SK-N-SH (cell line): ENCODE results near the gene AKT1. TPM values are rescaled to one million over a fixed set of nuclear protein-coding genes. Genes with fewer than 3 reads are reported as not detected.

Experiments used
- CTCF ChIA-PET: fragments of 300-600, 350-600 bp; formaldehyde crosslinking; extraction: SDS; loops from one replicate; lab custom pipeline; 2021; lab: Yijun Ruan, JAX
- POLR2A ChIA-PET: fragments of 350-600 bp; sonication (Branson Sonifier 250); formaldehyde crosslinking; extraction: SDS; loops from one replicate; lab custom pipeline; 2020; ENCODE audit warnings: antibody characterized with exemption, inconsistent platforms; lab: Yijun Ruan, JAX
- DNase-seq: peaks from one replicate; pipeline ENCODE4 v3.0.0; 2012
- H2AFZ ChIP-seq: fragments of 200-600 bp; sonication (generic); 2 replicates; pipeline ENCODE4 v1.8.1; 2016; ENCODE audit warnings: antibody characterized with exemption, mild to moderate bottlenecking, low read depth
- H3F3A ChIP-seq: fragments of 200-600 bp; sonication (generic); replicated peaks from 2 replicates; pipeline ENCODE3; 2016; ENCODE audit warnings: antibody characterized with exemption, mild to moderate bottlenecking; ENCODE audit not compliant: insufficient read depth
- H3K27ac ChIP-seq, 2 experiments: fragments of 200-500 bp in 1 of 2; fragments of 200-600 bp in 1 of 2; sonication (Bioruptor generic) in 1 of 2; sonication (generic), shearing (Covaris generic) in 1 of 2; 2 replicates each; pipeline versions ENCODE4 v1.5.1 to v1.6.1; 2014 to 2016; ENCODE audit warnings: low read depth in 2 of 2, inconsistent platforms in 1 of 2, low read length in 1 of 2, mild to moderate bottlenecking in 1 of 2, mixed read lengths in 1 of 2
- H3K27me3 ChIP-seq: fragments of 200-600 bp; sonication (generic), shearing (Covaris generic); 2 replicates; pipeline ENCODE4 v1.6.1; 2016; ENCODE audit warnings: mixed run types; ENCODE audit not compliant: insufficient read depth
- H3K36me3 ChIP-seq, 2 experiments: fragments of 200-500 bp in 1 of 2; fragments of 200-600 bp in 1 of 2; sonication (Bioruptor generic) in 1 of 2; sonication (generic) in 1 of 2; replicated peaks in 1 of 2; 2 replicates each; pipeline versions ENCODE3 to v1.5.1; 2014 to 2016; ENCODE audit warnings: low read length in 1 of 2, mild to moderate bottlenecking in 1 of 2; ENCODE audit not compliant: insufficient read depth in 2 of 2, control insufficient read depth in 1 of 2
- H3K4me1 ChIP-seq, 2 experiments: fragments of 200-500 bp in 1 of 2; fragments of 200-600 bp in 1 of 2; sonication (Bioruptor generic) in 1 of 2; sonication (generic), shearing (Covaris generic) in 1 of 2; 2 replicates each; pipeline versions ENCODE4 v1.5.1 to v1.6.1; 2014 to 2016; ENCODE audit warnings: low read depth in 1 of 2, low read length in 1 of 2, mixed run types in 1 of 2; ENCODE audit not compliant: insufficient read depth in 2 of 2, control insufficient read depth in 1 of 2
- H3K4me2 ChIP-seq: fragments of 200-600 bp; sonication (generic), shearing (Covaris generic); 2 replicates; pipeline ENCODE4 v1.6.1; 2017; ENCODE audit warnings: mixed run types
- H3K4me3 ChIP-seq, 2 experiments: fragments of 200-500 bp in 1 of 2; fragments of 200-600 bp in 1 of 2; sonication (Bioruptor generic) in 1 of 2; sonication (generic), shearing (Covaris generic) in 1 of 2; 2 replicates each; pipeline versions ENCODE4 v1.5.1 to v1.8.1; 2014 to 2016; ENCODE audit warnings: low read depth in 2 of 2, inconsistent platforms in 1 of 2, low read length in 1 of 2, mild to moderate bottlenecking in 1 of 2, mixed read lengths in 1 of 2, moderate library complexity in 1 of 2
- H3K79me2 ChIP-seq: fragments of 200-600 bp; sonication (generic); 2 replicates; pipeline ENCODE4 v1.8.1; 2017; ENCODE audit warnings: mild to moderate bottlenecking; ENCODE audit not compliant: insufficient read depth
- H3K9ac ChIP-seq: fragments of 200-600 bp; sonication (generic); 2 replicates; pipeline ENCODE4 v1.6.1; 2017; ENCODE audit warnings: mixed run types
- H3K9me2 ChIP-seq: fragments of 200-600 bp; sonication (generic); 2 replicates; pipeline ENCODE4 v1.6.1; 2017; ENCODE audit warnings: mixed run types
- H3K9me3 ChIP-seq: fragments of 200-600 bp; sonication (generic); 2 replicates; pipeline ENCODE4 v1.6.1; 2017; ENCODE audit warnings: mixed run types, mild to moderate bottlenecking, moderate library complexity
- H4K20me1 ChIP-seq: fragments of 200-600 bp; sonication (generic); 2 replicates; pipeline ENCODE4 v1.6.1; 2017; ENCODE audit warnings: mild to moderate bottlenecking, mixed run types; ENCODE audit not compliant: insufficient read depth
- CHD2 ChIP-seq: fragments of 150-350 bp; IDR thresholded peaks from 2 replicates; pipeline ENCODE4 v1.6.1; 2018; ENCODE audit warnings: low read length; ENCODE audit not compliant: partially characterized antibody
- EP300 ChIP-seq, 2 experiments: IDR thresholded peaks; 2 replicates each; pipeline versions ENCODE4 v1.4.0 to v1.6.1; 2012; ENCODE audit warnings: borderline replicate concordance in 1 of 2, low read depth in 1 of 2, low read length in 1 of 2
- GABPA ChIP-seq: IDR thresholded peaks from 2 replicates; pipeline ENCODE4 v1.4.0; 2012; ENCODE audit warnings: low read depth, mild to moderate bottlenecking
- GATA2 ChIP-seq: sonication (generic); formaldehyde crosslinking; IDR thresholded peaks from 2 replicates; pipeline ENCODE4 v1.5.0; 2020; ENCODE audit warnings: mild to moderate bottlenecking, missing genetic modification reagents
- IRF3 ChIP-seq: fragments of 150-350 bp; IDR thresholded peaks from 2 replicates; pipeline ENCODE4 v1.6.1; 2016; ENCODE audit warnings: mild to moderate bottlenecking, low read depth, low read length
- JUND ChIP-seq: IDR thresholded peaks from 2 replicates; pipeline ENCODE4 v1.4.0; 2012
- MEF2A ChIP-seq: IDR thresholded peaks from 2 replicates; pipeline ENCODE4 v1.4.0; 2012; ENCODE audit warnings: low read depth, borderline replicate concordance
- MXI1 ChIP-seq: IDR thresholded peaks from 2 replicates; pipeline ENCODE4 v1.6.1; 2012; ENCODE audit warnings: mild to moderate bottlenecking, low read depth, low read length, improper control_type of control experiment
- RCOR1 ChIP-seq: fragments of 150-350 bp; IDR thresholded peaks from 2 replicates; pipeline ENCODE4 v1.6.1; 2017; ENCODE audit warnings: antibody characterized with exemption, low read length
- RFX5 ChIP-seq: IDR thresholded peaks from 2 replicates; pipeline ENCODE4 v1.6.1; 2012; ENCODE audit warnings: mild to moderate bottlenecking, improper control_type of control experiment, low read length
- SIN3A ChIP-seq: IDR thresholded peaks from 2 replicates; pipeline ENCODE4 v1.6.1; 2012; ENCODE audit warnings: low read depth, mild to moderate bottlenecking, low read length, moderate library complexity, borderline replicate concordance
- SMC3 ChIP-seq: IDR thresholded peaks from 2 replicates; pipeline ENCODE4 v1.6.1; 2012; ENCODE audit warnings: low read depth, low read length, improper control_type of control experiment
- TCF12 ChIP-seq: IDR thresholded peaks from 2 replicates; pipeline ENCODE4 v1.4.0; 2012
- TEAD4 ChIP-seq: IDR thresholded peaks from 2 replicates; pipeline ENCODE4 v1.4.0; 2012; ENCODE audit warnings: mild to moderate bottlenecking, borderline replicate concordance; ENCODE audit not compliant: insufficient read depth
- WGBS: methylation state at CpG from one replicate; pipeline ENCODE4 v1.1.6; 2017; ENCODE audit warnings: low lambda C conversion rate; 5-methylcytosine and 5-hydroxymethylcytosine counted together
- polyA plus RNA-seq, 3 experiments: library from polyadenylated mRNA; depleted of rRNA; stranded (reverse); fragments of >200 nt; gene quantifications; 2 replicates each; pipeline ENCODE4 v1.2.3, GENCODE V29; 2012
- TF ChIP-seq, protein P1 (sequence below): fragments of 200-600 bp; sonication (generic); IDR thresholded peaks from 2 replicates; pipeline ENCODE4 v1.6.1; 2017; ENCODE audit warnings: antibody characterized with exemption, mild to moderate bottlenecking, moderate library complexity
- TF ChIP-seq, protein P2 (sequence below): fragments of 150-350 bp; IDR thresholded peaks from 2 replicates; pipeline ENCODE4 v1.6.1; 2017; ENCODE audit warnings: antibody characterized with exemption, low read length, low read depth, borderline replicate concordance
- TF ChIP-seq, protein P3 (sequence below): IDR thresholded peaks from 2 replicates; pipeline ENCODE4 v1.4.0; 2012; ENCODE audit warnings: low read depth, borderline replicate concordance
- TF ChIP-seq, protein P4 (sequence below): IDR thresholded peaks from 2 replicates; pipeline ENCODE4; 2012

AKT1 gene
- polyA plus RNA-seq, 1 of the 3 experiments (the other 2 are of a cell fraction) = 198 TPM

DNA sequence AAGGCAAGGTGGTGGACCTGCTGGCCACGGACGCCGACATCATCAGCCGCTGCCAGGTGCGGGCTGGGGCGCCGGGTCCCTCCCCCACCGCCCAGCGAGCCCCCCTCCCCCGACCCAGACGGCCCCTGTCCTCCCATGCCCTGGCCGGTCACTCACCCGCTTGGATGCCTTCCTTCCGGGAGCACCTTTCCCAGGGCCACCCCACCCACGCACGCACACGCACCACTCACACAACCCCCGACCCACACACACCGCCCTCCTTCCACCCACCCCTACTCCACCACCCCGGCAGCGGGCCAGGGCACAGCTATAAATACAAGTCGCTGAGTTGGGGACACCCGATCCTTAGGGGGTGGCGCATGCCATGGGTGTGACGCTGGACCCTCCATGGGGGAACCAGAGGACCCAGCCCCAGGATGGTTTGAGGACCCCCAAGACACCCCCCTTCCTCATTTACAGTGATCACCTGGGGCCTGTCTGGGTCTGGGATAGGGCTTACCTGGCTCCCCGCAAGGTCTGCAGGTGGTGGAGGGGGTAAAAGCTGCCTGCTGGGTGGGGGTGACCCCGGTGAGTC, 71.1 kb downstream of the AKT1 start:
- H3K9ac ChIP-seq = peak overlapping the region; percentile 57; the same call in 1 of the 2 replicates
- ChIA-PET POLR2A (no interaction called here), CTCF (interaction anchor here (0.6 to 3.8 kb wide), 16 partner anchors 10 to 641 kb away, joined by 3 to 23 read pairs (median 4); partner anchors contain the start of gene SIVA1)
- peaks cover 0 to 4% of the 10 kb centered on the region in 2 experiments for H3K36me3 ChIP-seq
- H3K4me2 ChIP-seq = peak overlapping the region; percentile 81
- H2AFZ ChIP-seq = no peak overlapping the region
- H3K9me2 ChIP-seq = no peaks in the 10 kb centered on the region
- peak; percentile 84 for DNase-seq
- peak overlapping the region; percentile 60 to 69 for H3K4me3 ChIP-seq
- H3K27ac ChIP-seq = peak overlapping the region in 1 of 2 experiments; percentile 80; a peak in 1 of 4 replicates
- no peaks in the 10 kb centered on the region for H3F3A ChIP-seq
- no peaks in the 10 kb centered on the region for H3K27me3 ChIP-seq
- no peaks in the 10 kb centered on the region for H3K79me2 ChIP-seq
- H3K4me1 ChIP-seq = peaks cover 0 to 28% of the 10 kb centered on the region in 2 experiments; a peak in 2 of 4 replicates
- no peaks in the 10 kb centered on the region for H3K9me3 ChIP-seq
- H4K20me1 ChIP-seq = peaks cover 11% of the 10 kb centered on the region; the same call in 1 of the 2 replicates
- WGBS = 15% methylated on average over 12 of the region's 27 CpGs
- no peak for TF ChIP-seq GABPA
- no peak for TF ChIP-seq GATA2 (CRISPR knock-in tag)
- no peak for TF ChIP-seq SMC3
- TF ChIP-seq, protein P1, sequence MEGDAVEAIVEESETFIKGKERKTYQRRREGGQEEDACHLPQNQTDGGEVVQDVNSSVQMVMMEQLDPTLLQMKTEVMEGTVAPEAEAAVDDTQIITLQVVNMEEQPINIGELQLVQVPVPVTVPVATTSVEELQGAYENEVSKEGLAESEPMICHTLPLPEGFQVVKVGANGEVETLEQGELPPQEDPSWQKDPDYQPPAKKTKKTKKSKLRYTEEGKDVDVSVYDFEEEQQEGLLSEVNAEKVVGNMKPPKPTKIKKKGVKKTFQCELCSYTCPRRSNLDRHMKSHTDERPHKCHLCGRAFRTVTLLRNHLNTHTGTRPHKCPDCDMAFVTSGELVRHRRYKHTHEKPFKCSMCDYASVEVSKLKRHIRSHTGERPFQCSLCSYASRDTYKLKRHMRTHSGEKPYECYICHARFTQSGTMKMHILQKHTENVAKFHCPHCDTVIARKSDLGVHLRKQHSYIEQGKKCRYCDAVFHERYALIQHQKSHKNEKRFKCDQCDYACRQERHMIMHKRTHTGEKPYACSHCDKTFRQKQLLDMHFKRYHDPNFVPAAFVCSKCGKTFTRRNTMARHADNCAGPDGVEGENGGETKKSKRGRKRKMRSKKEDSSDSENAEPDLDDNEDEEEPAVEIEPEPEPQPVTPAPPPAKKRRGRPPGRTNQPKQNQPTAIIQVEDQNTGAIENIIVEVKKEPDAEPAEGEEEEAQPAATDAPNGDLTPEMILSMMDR = no peak
- no peak for TF ChIP-seq MEF2A
- TF ChIP-seq, protein P2, sequence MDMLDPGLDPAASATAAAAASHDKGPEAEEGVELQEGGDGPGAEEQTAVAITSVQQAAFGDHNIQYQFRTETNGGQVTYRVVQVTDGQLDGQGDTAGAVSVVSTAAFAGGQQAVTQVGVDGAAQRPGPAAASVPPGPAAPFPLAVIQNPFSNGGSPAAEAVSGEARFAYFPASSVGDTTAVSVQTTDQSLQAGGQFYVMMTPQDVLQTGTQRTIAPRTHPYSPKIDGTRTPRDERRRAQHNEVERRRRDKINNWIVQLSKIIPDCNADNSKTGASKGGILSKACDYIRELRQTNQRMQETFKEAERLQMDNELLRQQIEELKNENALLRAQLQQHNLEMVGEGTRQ = no peak
- no peak for TF ChIP-seq CHD2
- no peak for TF ChIP-seq TEAD4
- TF ChIP-seq, protein P3, sequence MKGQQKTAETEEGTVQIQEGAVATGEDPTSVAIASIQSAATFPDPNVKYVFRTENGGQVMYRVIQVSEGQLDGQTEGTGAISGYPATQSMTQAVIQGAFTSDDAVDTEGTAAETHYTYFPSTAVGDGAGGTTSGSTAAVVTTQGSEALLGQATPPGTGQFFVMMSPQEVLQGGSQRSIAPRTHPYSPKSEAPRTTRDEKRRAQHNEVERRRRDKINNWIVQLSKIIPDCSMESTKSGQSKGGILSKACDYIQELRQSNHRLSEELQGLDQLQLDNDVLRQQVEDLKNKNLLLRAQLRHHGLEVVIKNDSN = no peak
- TF ChIP-seq TCF12 = no peak
- no peak for TF ChIP-seq MXI1
- TF ChIP-seq RFX5 = no peak
- TF ChIP-seq EP300 (IDR thresholded peaks at IDR 0.05; ENCODE audit: borderline replicate concordance in 1 of 2, low read depth in 1 of 2, low read length in 1 of 2) = no peak
- TF ChIP-seq, protein P4, sequence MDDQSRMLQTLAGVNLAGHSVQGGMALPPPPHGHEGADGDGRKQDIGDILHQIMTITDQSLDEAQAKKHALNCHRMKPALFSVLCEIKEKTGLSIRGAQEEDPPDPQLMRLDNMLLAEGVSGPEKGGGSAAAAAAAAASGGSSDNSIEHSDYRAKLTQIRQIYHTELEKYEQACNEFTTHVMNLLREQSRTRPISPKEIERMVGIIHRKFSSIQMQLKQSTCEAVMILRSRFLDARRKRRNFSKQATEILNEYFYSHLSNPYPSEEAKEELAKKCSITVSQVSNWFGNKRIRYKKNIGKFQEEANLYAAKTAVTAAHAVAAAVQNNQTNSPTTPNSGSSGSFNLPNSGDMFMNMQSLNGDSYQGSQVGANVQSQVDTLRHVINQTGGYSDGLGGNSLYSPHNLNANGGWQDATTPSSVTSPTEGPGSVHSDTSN = no peak
- TF ChIP-seq SIN3A = no peak
- TF ChIP-seq RCOR1 = no peak
- no peak for TF ChIP-seq JUND
- no peak for TF ChIP-seq IRF3
